ENCODE data around the gene FXR1. TPM values are rescaled to one million over a fixed set of nuclear protein-coding genes. Genes with fewer than 3 reads are reported as not detected.

Gene FXR1
- total RNA-seq, 4 donors from 2014 or later: 57.4 to 94.0 (median 70.7) TPM

DNA sequence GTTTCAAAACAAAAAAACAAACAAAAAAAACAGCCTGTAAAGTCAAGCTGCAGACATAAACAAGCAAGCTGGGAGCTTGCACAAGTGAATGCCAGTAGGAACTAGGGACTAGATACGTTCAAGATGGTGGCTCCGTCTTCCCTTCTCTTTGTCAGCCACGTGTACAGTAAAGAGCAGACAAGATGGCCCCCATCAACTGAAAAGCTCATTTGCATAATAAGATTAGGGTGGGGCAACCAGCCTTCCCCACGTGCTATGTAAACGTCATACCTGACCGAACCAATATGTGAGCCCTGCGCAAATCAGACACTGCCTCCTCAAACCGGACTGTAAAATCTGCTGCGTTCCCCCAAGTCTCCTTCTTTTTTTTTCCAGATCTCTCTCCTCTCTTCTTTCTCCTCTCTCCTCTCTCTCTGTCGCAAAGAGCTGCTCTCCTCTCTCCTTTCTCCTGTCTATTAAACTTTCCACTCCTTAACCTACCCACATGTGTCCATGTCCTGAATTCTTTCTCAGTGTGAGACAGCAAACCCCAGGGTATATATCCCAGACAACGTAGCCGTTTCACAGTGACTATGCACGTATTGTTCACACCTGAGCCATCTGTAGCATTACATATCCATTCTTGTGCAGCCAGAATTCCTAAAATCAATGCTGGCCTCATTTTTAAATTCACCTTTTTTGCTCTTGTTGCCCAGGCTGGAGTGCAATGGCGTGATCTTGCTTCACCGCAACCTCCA lies 31.2 kb upstream of the FXR1 start:
- DNase-seq (ENCODE audit: low spot score in 2 of 2): no peak
- TF ChIP-seq POLR2A (IDR thresholded peaks at IDR 0.05): no peak
- TF ChIP-seq, protein P1, sequence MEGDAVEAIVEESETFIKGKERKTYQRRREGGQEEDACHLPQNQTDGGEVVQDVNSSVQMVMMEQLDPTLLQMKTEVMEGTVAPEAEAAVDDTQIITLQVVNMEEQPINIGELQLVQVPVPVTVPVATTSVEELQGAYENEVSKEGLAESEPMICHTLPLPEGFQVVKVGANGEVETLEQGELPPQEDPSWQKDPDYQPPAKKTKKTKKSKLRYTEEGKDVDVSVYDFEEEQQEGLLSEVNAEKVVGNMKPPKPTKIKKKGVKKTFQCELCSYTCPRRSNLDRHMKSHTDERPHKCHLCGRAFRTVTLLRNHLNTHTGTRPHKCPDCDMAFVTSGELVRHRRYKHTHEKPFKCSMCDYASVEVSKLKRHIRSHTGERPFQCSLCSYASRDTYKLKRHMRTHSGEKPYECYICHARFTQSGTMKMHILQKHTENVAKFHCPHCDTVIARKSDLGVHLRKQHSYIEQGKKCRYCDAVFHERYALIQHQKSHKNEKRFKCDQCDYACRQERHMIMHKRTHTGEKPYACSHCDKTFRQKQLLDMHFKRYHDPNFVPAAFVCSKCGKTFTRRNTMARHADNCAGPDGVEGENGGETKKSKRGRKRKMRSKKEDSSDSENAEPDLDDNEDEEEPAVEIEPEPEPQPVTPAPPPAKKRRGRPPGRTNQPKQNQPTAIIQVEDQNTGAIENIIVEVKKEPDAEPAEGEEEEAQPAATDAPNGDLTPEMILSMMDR (IDR thresholded peaks at IDR 0.05): no peak
- no peak overlapping the region for H3K4me3 ChIP-seq (ENCODE audit: low read depth, poor library complexity, severe bottlenecking)
- WGBS, 2 donors: 88 to 89% methylated on average over 15 of the region's 15 CpGs
- intact Hi-C loops (cut with DNase I; ENCODE audit: low total_unique reads): no loop called here

DNA sequence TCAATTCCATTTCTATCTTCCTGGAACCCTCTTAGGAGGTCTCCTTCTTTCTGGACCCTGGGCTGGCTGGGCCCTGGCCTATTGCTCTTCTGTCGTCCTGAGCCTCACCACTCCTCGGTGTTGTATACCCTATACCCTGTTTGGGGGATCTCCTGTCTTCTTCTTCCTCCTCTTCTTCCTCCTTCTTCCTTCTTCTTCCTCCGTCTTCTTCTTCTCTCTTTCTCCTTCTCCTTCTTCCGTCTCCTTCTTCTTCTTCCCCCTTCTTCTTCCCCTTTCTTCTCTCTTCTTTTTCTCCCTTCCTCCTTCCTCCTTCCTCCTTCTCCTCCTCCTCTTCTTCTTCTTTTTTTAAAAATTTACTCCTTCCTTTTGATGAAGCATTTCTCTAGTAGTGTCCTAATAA lies 30.4 kb upstream of the FXR1 start:
- DNase-seq (ENCODE audit: low spot score in 2 of 2): no peak
- no peak overlapping the region for H3K4me3 ChIP-seq (ENCODE audit: low read depth, poor library complexity, severe bottlenecking)
- 86 to 87% methylated on average over 4 of the region's 4 CpGs for WGBS, 2 donors
- intact Hi-C loops (cut with DNase I; ENCODE audit: low total_unique reads): no loop called here
- TF ChIP-seq POLR2A (IDR thresholded peaks at IDR 0.05): no peak
- TF ChIP-seq, protein P1 (IDR thresholded peaks at IDR 0.05): no peak

DNA sequence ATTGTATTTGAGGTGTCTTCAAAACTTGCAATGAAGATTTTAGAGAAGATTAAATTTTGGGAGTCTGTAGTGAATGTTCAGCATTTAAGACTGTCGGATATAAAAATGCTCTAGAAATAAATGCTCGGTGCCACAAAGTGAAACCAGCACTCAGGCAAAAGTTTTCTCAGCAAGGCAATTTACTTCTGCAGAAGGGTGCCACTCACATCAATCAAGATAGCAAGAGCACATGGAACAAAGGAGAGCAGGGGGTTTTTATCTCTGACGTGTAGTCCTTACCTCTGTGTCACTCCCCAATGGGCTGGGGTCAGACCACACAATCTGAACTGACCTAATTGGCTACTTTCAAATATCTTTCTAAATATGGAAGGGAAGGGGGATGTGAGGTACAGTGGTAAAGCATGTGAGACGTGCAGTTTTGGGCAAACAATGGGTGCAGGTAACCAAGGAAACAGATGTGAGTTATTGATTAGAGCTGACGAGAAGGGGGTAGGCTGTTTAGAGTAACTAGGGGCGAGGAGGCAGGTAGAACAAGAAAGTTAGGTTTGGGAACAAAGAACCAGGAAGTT lies 23.4 kb upstream of the FXR1 start:
- 76 to 78% methylated on average over 6 of the region's 6 CpGs for WGBS, 2 donors
- no peak for DNase-seq (ENCODE audit: low spot score in 2 of 2)
- intact Hi-C loops (cut with DNase I; ENCODE audit: low total_unique reads): no loop called here
- no peak overlapping the region for H3K4me3 ChIP-seq (ENCODE audit: low read depth, poor library complexity, severe bottlenecking)
- TF ChIP-seq, protein P1 (IDR thresholded peaks at IDR 0.05): no peak
- no peak for TF ChIP-seq POLR2A (IDR thresholded peaks at IDR 0.05)

DNA sequence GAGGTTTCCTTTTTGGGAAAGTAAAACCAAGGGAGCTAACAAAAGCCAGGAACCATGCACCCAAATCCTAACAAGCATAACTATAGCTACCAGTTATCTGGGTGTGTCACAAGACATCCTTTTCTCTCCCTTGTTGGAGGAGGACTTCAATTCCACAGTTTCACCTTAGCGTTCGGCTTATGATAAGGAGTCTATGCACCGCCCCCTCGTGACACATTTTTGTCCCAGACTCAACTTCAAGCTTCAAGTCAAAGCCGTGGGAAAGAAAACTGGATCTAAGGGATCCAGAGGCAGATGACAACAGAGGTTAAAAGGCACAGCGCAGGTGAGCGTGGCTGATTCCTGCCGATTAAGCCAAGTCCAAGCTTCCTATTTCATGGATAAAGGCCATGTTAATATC lies 13.9 kb upstream of the FXR1 start:
- no peak for DNase-seq (ENCODE audit: low spot score in 2 of 2)
- 90 to 96% methylated on average over 8 of the region's 8 CpGs for WGBS, 2 donors

DNA sequence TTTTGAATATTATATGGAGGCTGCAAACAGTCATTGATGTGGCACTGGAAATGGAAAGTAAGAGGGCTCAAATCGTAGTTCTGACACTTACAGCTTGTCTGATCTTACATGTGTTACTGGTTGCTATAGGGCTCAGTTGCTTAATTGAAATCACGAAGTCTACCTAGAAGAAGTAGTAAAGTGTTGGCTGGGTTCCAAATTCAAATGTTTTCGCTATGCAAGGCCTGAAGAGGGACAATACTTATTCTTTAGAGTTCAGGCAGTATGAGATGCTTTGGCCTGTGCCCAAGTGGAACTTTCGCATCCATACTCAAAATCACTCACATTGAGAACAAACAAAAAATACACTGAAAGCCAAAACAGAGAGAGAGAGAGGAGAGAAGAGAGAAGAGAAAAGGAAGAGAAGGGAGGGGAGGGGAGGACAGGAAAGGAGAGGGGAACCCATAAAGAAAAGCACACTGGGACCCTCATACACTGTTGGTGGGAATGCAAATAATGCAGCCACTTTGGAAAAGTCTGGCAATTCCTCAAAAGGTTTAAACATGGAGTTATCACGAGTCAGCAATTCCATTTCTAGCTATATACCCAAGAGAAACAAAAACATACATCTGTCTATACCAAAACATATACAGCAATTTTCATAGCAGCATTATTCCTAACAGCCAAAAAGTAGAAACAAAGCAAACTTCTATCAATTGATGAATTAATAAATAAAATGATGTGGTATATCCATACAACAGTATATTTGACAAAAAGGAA lies 2.9 kb upstream of the FXR1 start:
- 69 to 76% methylated on average over 5 of the region's 5 CpGs for WGBS, 2 donors
- TF ChIP-seq POLR2A (IDR thresholded peaks at IDR 0.05): no peak
- TF ChIP-seq, protein P1 (IDR thresholded peaks at IDR 0.05): no peak
- DNase-seq (ENCODE audit: low spot score in 2 of 2): no peak
- H3K4me3 ChIP-seq (ENCODE audit: low read depth, poor library complexity, severe bottlenecking): no peak overlapping the region
- intact Hi-C loops (cut with DNase I; ENCODE audit: low total_unique reads): no loop called here

More for the DNA sequence above, 13.9 kb upstream of the FXR1 start:
- H3K4me3 ChIP-seq (ENCODE audit: low read depth, poor library complexity, severe bottlenecking): no peak overlapping the region
- intact Hi-C loops (cut with DNase I; ENCODE audit: low total_unique reads): no loop called here
- TF ChIP-seq, protein P1 (IDR thresholded peaks at IDR 0.05): no peak
- TF ChIP-seq POLR2A (IDR thresholded peaks at IDR 0.05): no peak

All from lower leg skin (tissue), 4 donors.